HG03565 (cell line): Measurements from ENCODE around the gene COPB2.

Experiments
- ATAC-seq: cut with Tn5 transposase; IDR thresholded peaks from one replicate; pipeline ENCODE4 v1.9.1; 2021; ENCODE audit warnings: mild to moderate bottlenecking, moderate library complexity; ENCODE audit not compliant: unreplicated experiment

Gene COPB2

GRCh38 chr3:139309880-139310279 lies 79.6 kb downstream of the COPB2 start:
- ATAC-seq, result no peak

- ATAC-seq, result no peak
These were observed 80.3 kb downstream of the COPB2 start for GRCh38 chr3:139309061-139309591.

GRCh38 chr3:139308560-139308959 lies 80.9 kb downstream of the COPB2 start:
- no peak for ATAC-seq

- ATAC-seq, result no peak
These were observed 81.6 kb downstream of the COPB2 start for GRCh38 chr3:139307601-139308555.
